Activated CD4-positive, alpha-beta T cell treated with anti-CD3 and anti-CD28 coated beads, Interleukin-2, amount 10 ng/mL, durations not matched to agents 7 days and 5 days (primary cell): ENCODE measurements around the gene MLYCD. TPM values are rescaled to one million over a fixed set of nuclear protein-coding genes. Genes with fewer than 3 reads are reported as not detected.

ENCODE experiments used
- CTCF ChIA-PET: fragments of 350-600 bp; sonication (Branson Sonifier 250); formaldehyde crosslinking; loops from one replicate; lab custom pipeline; 2021; ENCODE audit warnings: antibody characterized with exemption; lab: Charles Lee
- POLR2A ChIA-PET: fragments of 350-600 bp; sonication (Branson Sonifier 250); formaldehyde crosslinking; loops from one replicate; lab custom pipeline; 2021; ENCODE audit warnings: antibody characterized with exemption; lab: Charles Lee
- DNase-seq: peaks from one replicate; pipeline ENCODE4 v3.0.0-alpha.2; 2020
- H3K27ac Mint-ChIP-seq: one replicate; pipeline ENCODE4 v1.8.0; 2021; ENCODE audit warnings: mild to moderate bottlenecking, moderate library complexity, mixed read lengths
- H3K27me3 Mint-ChIP-seq: one replicate; pipeline ENCODE4 v1.8.0; 2021; ENCODE audit warnings: mixed read lengths
- H3K36me3 Mint-ChIP-seq: one replicate; pipeline ENCODE4 v1.8.0; 2021; ENCODE audit warnings: low read depth, mixed read lengths
- H3K4me1 Mint-ChIP-seq: one replicate; pipeline ENCODE4 v1.8.0; 2021; ENCODE audit warnings: mixed read lengths
- H3K4me3 Mint-ChIP-seq: one replicate; pipeline ENCODE4 v1.8.0; 2021; ENCODE audit warnings: mild to moderate bottlenecking, moderate library complexity, mixed read lengths
- H3K9me3 Mint-ChIP-seq: one replicate; pipeline ENCODE4 v1.8.0; 2021; ENCODE audit warnings: mixed read lengths
- total RNA-seq, 2 experiments: library from RNA; stranded (reverse); gene quantifications; one replicate each; pipeline ENCODE4 v1.2.3, GENCODE V29; 2021

Gene MLYCD
- total RNA-seq, 2 experiments from 2014 or later = 5.3 TPM

DNA sequence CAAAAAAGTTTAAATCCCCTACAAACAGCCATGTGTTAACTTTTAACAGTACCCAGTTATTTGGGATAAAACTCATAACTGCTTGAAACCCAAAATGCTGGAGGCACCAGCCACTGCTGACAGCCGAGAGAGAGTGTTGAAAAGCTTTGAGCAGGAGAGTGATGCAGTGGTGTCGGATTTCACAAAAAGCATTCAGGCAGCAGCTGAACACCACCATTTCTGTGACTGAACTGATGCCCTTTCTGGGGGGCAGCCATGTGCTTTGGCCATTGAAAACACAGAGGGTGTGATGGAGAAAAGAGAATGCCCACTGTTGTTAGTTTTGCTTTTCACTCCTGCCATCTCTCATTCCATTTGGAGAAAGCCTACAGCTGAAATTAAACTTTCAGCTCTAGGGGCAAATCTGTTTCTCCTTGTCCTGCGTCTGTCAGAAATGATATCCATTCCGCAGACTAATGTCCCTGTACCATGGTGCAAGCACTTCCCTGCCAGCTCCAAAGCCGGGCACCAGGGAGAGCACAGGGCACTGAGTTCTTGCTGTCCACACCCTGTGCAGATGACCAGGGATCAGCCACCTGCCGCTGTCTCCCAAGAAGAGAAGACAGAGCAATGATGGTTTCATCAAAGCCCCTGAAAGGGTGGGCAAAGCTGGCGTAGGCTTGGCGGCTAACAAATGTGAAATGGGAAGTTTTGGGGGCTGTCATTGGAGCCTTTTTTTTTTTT is 16.6 kb upstream of the MLYCD start:
- H3K9me3 Mint-ChIP-seq = no peaks in the 10 kb centered on the region
- H3K36me3 Mint-ChIP-seq = no peaks in the 10 kb centered on the region
- H3K4me3 Mint-ChIP-seq = no peak overlapping the region
- no peaks in the 10 kb centered on the region for H3K4me1 Mint-ChIP-seq
- ChIA-PET POLR2A (no interaction called here), CTCF (no interaction called here)
- H3K27ac Mint-ChIP-seq = no peak overlapping the region
- H3K27me3 Mint-ChIP-seq = peaks cover 2% of the 10 kb centered on the region
- DNase-seq = no peak

DNA sequence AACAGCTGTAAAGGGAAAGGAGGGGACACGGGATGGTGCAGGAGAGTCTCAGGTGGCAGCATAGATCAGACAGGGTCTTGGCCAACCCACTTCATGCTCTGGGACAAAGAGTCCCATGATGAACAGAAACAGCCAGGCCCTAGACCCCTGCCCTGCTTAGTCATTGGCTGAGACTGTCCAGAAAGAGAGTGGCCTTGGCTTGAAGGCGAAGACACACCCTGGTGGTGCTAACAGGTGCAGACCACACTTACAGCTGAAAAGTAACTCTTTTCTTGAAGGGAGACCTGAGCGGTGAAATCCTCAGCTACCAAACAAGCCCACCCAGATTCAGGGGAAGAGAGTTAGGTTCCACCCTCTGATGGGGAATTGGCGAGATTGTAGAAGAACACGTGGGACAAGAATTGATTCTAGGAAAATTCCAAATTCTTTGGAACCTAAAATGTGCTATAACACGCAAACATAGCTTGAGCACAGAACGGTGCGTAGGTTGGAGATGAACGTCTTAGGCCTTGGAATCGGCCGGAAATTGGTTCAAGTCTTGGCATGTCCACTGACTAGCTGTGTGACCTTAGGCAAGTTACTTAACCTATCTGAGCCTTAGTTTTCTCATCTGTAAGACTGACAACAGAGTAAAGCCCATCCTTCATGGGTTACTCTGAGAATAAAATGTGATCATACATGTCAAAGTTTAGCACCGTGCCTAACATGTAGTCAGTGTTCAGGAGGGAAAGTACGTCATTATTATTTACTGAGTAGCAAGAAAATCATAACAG is 12.5 kb upstream of the MLYCD start:
- ChIA-PET CTCF (no interaction called here), POLR2A (no interaction called here)
- no peaks in the 10 kb centered on the region for H3K4me1 Mint-ChIP-seq
- no peaks in the 10 kb centered on the region for H3K36me3 Mint-ChIP-seq
- H3K4me3 Mint-ChIP-seq = no peak overlapping the region
- no peak for DNase-seq
- peaks cover 5% of the 10 kb centered on the region for H3K27me3 Mint-ChIP-seq
- H3K27ac Mint-ChIP-seq = no peak overlapping the region
- H3K9me3 Mint-ChIP-seq = peaks cover 4% of the 10 kb centered on the region

DNA sequence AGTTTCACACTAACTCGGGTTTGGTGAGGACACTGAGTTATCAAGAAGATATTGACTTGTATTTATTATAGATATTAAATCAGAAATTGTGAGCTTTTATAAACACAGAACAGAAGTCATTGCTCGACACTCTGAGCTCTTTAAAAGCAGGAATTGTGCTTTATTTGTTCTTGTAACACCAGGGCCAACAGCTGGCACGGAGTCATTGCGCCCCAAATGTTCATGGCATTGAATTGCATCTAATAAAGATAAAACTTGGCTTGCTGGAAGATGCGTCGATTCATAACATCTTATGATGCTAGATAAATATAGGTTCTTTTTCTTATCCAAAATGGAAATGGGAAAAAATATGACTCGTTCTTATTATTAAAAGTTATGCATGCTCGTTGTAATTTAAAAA is 11.8 kb upstream of the MLYCD start:
- H3K4me3 Mint-ChIP-seq = no peak overlapping the region
- POLR2A ChIA-PET = no interaction called here
- CTCF ChIA-PET = no interaction called here
- no peaks in the 10 kb centered on the region for H3K36me3 Mint-ChIP-seq
- no peak for DNase-seq
- no peak overlapping the region for H3K27ac Mint-ChIP-seq
- H3K4me1 Mint-ChIP-seq = no peaks in the 10 kb centered on the region
- peaks cover 7% of the 10 kb centered on the region for H3K27me3 Mint-ChIP-seq
- peaks cover 8% of the 10 kb centered on the region for H3K9me3 Mint-ChIP-seq

DNA sequence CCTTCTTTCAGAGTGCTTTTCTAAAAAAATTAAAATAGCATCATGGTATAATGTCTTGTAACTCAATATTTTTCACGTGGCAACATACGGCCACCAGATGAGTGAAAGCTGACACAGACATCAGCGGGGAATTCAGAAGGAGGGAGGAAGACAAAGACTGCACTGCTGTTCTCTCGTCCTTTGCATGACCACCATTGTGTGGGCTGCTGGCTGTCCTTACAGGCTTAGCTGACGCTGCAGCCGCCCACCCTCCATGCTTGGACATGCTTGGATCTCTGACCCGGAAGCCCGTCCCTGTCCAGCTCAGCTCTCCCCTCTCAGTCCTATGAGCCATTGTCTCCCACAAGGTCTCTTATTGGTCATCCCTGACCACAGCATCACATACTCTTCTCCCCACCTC is 11.4 kb upstream of the MLYCD start:
- no peaks in the 10 kb centered on the region for H3K4me1 Mint-ChIP-seq
- CTCF ChIA-PET = no interaction called here
- no peaks in the 10 kb centered on the region for H3K36me3 Mint-ChIP-seq
- no peak overlapping the region for H3K27ac Mint-ChIP-seq
- no peak overlapping the region for H3K4me3 Mint-ChIP-seq
- H3K9me3 Mint-ChIP-seq = peaks cover 8% of the 10 kb centered on the region
- H3K27me3 Mint-ChIP-seq = peaks cover 7% of the 10 kb centered on the region
- POLR2A ChIA-PET = no interaction called here
- no peak for DNase-seq

DNA sequence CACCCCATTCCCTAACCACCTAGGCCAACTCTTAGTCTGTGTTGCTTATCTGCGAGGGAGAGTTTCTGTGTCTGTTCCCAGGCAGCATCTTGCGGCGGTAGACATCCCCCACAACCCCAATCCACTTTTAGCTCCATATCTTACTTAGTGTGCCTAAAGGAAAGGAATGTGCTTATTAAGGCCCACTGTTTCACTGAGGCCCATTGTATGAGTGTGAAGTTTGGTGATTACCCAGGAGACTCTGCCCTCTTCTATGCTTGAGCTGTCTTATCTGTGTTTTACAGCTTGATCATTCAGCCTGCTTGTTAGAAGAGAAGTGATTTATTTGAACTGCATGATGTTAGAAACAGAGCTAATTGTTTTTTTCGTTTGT is 10.3 kb upstream of the MLYCD start:
- Mint-ChIP-seq H3K36me3 (no peaks in the 10 kb centered on the region), H3K4me1 (no peaks in the 10 kb centered on the region), H3K27ac (no peak overlapping the region), H3K27me3 (peaks cover 7% of the 10 kb centered on the region), H3K4me3 (no peak overlapping the region), H3K9me3 (peaks cover 8% of the 10 kb centered on the region)
- POLR2A ChIA-PET = no interaction called here
- no peak for DNase-seq
- CTCF ChIA-PET = interaction anchor here (0.6 kb wide), 1 partner anchor 46 kb away, joined by 4 read pairs; no protein-coding TSS in a partner anchor

DNA sequence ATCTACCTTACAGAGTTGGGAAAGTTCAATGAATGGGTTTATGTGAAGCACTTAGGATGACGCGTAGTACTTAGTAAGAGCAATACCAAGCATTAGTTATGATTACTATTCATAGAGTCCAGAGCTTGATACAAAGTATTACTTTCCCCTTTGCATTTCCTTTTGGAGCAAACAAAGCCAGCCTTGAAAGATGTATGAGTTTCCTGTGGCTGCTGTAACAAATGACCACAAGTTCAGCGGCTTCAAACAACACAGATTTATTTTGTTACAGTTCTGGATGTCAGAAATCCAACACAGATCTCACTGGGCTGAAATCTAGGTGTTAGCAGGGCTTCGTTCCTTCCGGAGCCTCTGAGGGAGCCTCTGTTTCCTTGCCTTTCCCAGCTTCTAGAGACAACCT is 8.6 kb upstream of the MLYCD start:
- H3K4me1 Mint-ChIP-seq = no peaks in the 10 kb centered on the region
- POLR2A ChIA-PET = no interaction called here
- DNase-seq = no peak

DNA sequence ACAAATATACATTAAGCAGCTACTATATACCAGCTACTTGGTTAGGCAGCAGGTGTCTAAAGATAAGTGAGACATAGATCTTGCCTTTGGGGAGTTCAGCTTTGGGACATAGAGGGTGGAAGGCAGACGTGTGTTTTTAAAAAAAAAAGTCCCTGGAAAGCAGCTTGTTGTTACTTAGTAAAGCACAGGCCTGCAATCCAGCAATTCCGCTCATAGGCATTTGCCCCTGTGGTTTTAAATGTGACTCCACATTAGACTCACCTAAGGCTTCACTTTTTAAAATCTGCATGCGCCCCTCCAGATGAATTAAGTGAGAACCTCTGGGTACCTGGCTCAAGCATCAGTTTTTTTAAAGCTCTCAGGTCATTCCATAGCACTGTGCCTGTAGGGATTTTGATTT is 7.2 kb upstream of the MLYCD start:
- no peak for DNase-seq

More for the DNA sequence above, 8.6 kb upstream of the MLYCD start:
- H3K36me3 Mint-ChIP-seq = no peaks in the 10 kb centered on the region
- H3K9me3 Mint-ChIP-seq = peaks cover 8% of the 10 kb centered on the region
- H3K27me3 Mint-ChIP-seq = peaks cover 9% of the 10 kb centered on the region
- H3K27ac Mint-ChIP-seq = no peak overlapping the region
- no peak overlapping the region for H3K4me3 Mint-ChIP-seq
- CTCF ChIA-PET = interaction anchor here (0.8 kb wide), 1 partner anchor 20 kb away, joined by 4 read pairs; no protein-coding TSS in a partner anchor

DNA sequence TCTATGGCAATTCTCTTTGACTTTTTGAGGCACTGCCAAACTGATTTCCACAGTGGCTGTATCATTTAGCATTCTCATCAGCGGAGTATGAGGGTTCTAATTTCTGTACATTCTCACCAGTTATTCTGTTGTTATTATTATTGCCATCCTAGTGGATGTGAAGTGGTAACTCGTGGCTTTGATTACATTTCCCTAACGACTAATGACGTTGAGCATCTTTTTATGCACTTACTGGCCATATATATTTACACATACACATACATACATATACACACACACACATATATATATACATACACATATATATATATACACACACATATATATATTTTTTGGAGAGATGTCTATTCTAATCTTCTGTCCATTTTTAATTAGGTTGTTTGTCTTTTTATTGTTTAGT is 3.7 kb upstream of the MLYCD start:
- no peak overlapping the region for H3K4me3 Mint-ChIP-seq
- H3K9me3 Mint-ChIP-seq = peaks cover 8% of the 10 kb centered on the region
- CTCF ChIA-PET = no interaction called here
- peaks cover 17% of the 10 kb centered on the region for H3K4me1 Mint-ChIP-seq
- POLR2A ChIA-PET = no interaction called here
- H3K27me3 Mint-ChIP-seq = peaks cover 19% of the 10 kb centered on the region
- H3K36me3 Mint-ChIP-seq = no peaks in the 10 kb centered on the region
- DNase-seq = no peak
- no peak overlapping the region for H3K27ac Mint-ChIP-seq

More for the DNA sequence above, 7.2 kb upstream of the MLYCD start:
- POLR2A ChIA-PET = no interaction called here
- CTCF ChIA-PET = no interaction called here
- H3K27me3 Mint-ChIP-seq = peaks cover 11% of the 10 kb centered on the region
- H3K4me1 Mint-ChIP-seq = no peaks in the 10 kb centered on the region
- peaks cover 8% of the 10 kb centered on the region for H3K9me3 Mint-ChIP-seq
- no peaks in the 10 kb centered on the region for H3K36me3 Mint-ChIP-seq
- H3K4me3 Mint-ChIP-seq = no peak overlapping the region
- no peak overlapping the region for H3K27ac Mint-ChIP-seq

DNA sequence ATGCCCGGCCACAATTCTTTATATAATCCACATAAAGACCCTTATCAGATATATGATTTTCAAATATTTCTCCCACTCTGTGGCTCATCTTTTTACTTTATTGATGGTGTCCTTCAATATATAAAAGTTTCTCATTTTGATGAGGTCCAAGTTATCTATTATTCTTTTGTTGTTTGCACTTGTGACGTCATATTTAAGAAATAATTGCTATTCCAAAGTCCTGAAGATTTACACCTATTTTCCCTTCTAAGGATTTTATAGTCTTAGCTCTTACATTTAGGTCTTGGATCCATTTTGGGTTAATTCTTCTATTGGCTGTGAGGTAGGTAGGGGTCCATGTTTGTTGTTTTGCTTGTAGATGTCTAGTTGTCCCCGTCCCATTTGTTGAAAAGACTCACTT is 3.0 kb upstream of the MLYCD start:
- H3K36me3 Mint-ChIP-seq = no peaks in the 10 kb centered on the region
- no peak overlapping the region for H3K4me3 Mint-ChIP-seq
- H3K4me1 Mint-ChIP-seq = peaks cover 22% of the 10 kb centered on the region
- DNase-seq = no peak
- H3K27me3 Mint-ChIP-seq = peaks cover 17% of the 10 kb centered on the region
- POLR2A ChIA-PET = no interaction called here
- CTCF ChIA-PET = no interaction called here
- no peak overlapping the region for H3K27ac Mint-ChIP-seq
- peaks cover 4% of the 10 kb centered on the region for H3K9me3 Mint-ChIP-seq

DNA sequence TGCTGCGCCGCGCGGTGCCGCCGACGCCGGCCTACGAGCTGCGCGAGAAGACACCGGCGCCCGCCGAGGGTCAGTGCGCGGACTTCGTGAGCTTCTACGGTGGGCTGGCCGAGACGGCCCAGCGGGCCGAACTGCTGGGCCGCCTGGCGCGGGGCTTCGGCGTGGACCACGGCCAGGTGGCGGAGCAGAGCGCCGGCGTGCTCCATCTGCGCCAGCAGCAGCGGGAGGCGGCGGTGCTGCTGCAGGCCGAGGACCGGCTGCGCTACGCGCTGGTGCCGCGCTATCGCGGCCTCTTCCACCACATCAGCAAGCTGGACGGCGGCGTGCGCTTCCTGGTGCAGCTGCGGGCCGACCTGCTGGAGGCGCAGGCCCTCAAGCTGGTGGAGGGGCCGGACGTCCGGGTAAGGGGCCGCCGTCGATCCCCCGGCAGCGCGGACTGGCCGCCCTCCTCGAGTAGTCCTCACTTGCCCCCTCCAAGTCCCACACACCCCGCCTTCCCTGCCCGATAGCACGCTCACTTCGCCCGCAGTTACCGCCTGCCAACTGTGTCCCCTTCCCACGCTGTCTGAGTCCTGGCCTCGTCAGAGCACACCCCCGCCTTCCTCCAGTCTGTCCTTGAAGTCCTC is 470 bp downstream of the MLYCD start:
- DNase-seq = peak; percentile 57
- peaks cover 13% of the 10 kb centered on the region for H3K27me3 Mint-ChIP-seq
- H3K4me1 Mint-ChIP-seq = peaks cover 28% of the 10 kb centered on the region
- peak overlapping the region; percentile 88 for H3K27ac Mint-ChIP-seq
- POLR2A ChIA-PET = no interaction called here
- H3K4me3 Mint-ChIP-seq = peak overlapping the region; percentile 94
- CTCF ChIA-PET = interaction anchor here (0.7 kb wide), 1 partner anchor 76 kb away, joined by 3 read pairs; no protein-coding TSS in a partner anchor
- H3K36me3 Mint-ChIP-seq = no peaks in the 10 kb centered on the region
- H3K9me3 Mint-ChIP-seq = no peaks in the 10 kb centered on the region

DNA sequence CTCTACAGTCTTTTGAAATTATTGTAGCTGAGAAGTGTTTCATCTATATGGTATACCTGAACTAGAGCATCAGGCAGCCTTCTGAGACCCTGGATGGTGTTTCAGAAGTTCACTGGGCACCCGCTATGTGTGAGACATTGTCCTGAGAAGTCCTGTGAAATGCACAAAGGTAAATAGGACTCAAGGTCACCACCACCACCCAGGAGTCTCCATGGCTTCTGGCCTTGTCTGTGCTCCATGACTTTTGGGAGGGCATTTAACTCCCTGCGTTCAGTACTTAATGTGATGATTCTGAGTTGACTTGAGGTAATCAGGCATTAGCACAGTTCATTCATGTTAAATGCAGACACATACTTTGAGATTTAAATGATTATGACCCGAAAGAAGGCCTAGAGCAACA is 1.1 kb downstream of the MLYCD start:
- H3K36me3 Mint-ChIP-seq = no peaks in the 10 kb centered on the region
- H3K27ac Mint-ChIP-seq = peak overlapping the region; percentile 88
- CTCF ChIA-PET = no interaction called here
- peaks cover 13% of the 10 kb centered on the region for H3K27me3 Mint-ChIP-seq
- no peak for DNase-seq
- H3K9me3 Mint-ChIP-seq = no peaks in the 10 kb centered on the region
- POLR2A ChIA-PET = no interaction called here
- peak overlapping the region; percentile 94 for H3K4me3 Mint-ChIP-seq
- H3K4me1 Mint-ChIP-seq = peaks cover 28% of the 10 kb centered on the region

DNA sequence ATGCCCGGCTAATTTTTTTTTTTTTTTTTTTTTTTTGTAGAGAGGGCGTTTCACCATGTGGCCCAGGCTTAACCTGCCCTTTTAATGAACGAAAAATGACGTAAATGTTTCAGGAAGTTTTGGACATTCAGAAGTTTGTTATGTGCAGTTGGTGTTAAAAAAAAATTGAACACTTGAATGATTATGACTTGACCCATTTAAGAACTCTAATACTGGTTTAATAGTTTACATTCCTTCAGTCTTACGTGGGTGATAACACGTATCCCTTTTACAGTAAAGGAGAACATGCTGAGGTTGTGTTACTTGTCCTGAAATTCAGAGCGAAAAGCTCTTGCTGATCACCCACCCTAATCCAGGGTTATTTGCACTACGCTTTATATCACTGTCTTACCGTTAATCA is 1.7 kb downstream of the MLYCD start:
- Mint-ChIP-seq H3K36me3 (no peaks in the 10 kb centered on the region), H3K4me1 (peaks cover 28% of the 10 kb centered on the region), H3K27me3 (peaks cover 13% of the 10 kb centered on the region), H3K9me3 (no peaks in the 10 kb centered on the region), H3K4me3 (peak overlapping the region; percentile 94), H3K27ac (no peak overlapping the region)
- ChIA-PET CTCF (no interaction called here), POLR2A (no interaction called here)
- no peak for DNase-seq

DNA sequence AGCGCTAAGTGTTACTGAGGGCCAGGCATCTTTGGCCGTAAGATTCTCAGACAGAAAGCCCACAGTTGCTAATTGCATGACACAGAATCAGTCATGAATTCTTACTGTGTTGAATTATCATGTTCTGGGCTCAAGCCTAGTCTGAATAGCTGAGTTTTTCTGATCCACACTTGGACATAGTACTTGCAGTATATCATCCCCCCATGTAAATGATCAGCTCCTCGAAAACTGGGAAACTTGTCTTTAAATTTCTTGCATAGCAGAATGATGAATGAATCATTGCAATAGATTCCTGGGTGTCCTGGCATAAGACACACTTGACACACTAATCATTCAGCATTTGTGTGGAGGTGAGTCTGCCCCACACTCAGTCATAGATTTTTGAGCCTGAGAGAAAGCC is 2.2 kb downstream of the MLYCD start:
- Mint-ChIP-seq H3K4me1 (peaks cover 28% of the 10 kb centered on the region), H3K36me3 (no peaks in the 10 kb centered on the region), H3K27me3 (peaks cover 11% of the 10 kb centered on the region), H3K27ac (no peak overlapping the region), H3K4me3 (peak overlapping the region; percentile 24), H3K9me3 (no peaks in the 10 kb centered on the region)
- CTCF ChIA-PET = no interaction called here
- POLR2A ChIA-PET = no interaction called here
- no peak for DNase-seq
